ENCODE measurements around the gene STIP1.

- TF ChIP-seq REST (IDR thresholded peaks at IDR 0.05; ENCODE audit: borderline replicate concordance) = no peak
- no peak for TF ChIP-seq POLR2AphosphoS5 (IDR thresholded peaks at IDR 0.05)
These were observed 62.0 kb downstream of the STIP1 start for GRCh38 chr11:64247729-64248531.
